Stimulated activated CD8-positive, alpha-beta memory T cell treated with anti-CD3 and anti-CD28 coated beads, Interleukin-4, amount 100 ng/mL, for 48 hours (primary cell): ENCODE results near the gene GRM4.

Experiments used
- DNase-seq: peaks from one replicate; pipeline ENCODE4 v3.0.0-alpha.2; 2020

GRM4 gene

DNA sequence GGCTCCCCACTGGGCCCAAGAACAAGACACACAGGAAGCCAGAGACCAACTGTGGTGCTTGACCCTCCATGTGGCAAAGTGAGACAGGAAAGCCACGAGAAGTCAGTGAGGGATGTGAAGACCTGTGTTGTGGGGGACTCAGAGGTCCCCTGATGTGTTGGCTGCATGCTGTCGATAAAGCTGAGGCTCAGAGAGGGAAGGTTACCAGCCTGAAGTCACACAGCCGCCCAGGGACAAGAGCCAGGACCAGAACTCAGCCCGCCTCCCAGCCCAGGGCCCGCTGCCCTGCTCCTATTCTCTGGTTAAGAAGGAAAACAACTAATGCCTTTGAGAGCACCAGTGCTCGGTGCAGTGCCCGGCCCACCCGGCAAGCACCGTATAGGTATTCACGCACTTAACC, 63.5 kb downstream of the GRM4 start:
- DNase-seq: no peak

DNA sequence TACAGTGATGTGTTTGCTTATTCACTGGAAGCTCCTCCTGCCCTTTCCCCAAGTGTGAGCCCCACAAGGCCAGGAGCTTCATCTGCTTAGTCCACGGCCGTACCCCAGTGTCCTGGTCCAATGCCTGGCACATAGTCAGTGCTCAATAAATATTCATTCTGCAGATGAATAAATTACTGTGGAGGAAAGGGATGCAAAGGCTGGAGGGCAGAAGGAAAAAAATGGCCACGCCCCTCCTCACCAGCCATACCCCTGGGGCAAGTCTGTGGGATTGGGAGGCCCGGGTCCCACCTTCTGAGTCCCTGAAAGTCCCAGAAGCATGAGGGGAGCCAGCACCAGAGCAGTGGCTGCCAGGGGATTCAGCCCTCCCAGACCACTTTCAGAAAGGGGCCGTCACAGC, 65.5 kb downstream of the GRM4 start:
- no peak for DNase-seq

GRCh38 chr6:34079899-34080298, 66.0 kb downstream of the GRM4 start:
- no peak for DNase-seq

GRCh38 chr6:34075906-34076305, 70.0 kb downstream of the GRM4 start:
- DNase-seq: no peak

DNA sequence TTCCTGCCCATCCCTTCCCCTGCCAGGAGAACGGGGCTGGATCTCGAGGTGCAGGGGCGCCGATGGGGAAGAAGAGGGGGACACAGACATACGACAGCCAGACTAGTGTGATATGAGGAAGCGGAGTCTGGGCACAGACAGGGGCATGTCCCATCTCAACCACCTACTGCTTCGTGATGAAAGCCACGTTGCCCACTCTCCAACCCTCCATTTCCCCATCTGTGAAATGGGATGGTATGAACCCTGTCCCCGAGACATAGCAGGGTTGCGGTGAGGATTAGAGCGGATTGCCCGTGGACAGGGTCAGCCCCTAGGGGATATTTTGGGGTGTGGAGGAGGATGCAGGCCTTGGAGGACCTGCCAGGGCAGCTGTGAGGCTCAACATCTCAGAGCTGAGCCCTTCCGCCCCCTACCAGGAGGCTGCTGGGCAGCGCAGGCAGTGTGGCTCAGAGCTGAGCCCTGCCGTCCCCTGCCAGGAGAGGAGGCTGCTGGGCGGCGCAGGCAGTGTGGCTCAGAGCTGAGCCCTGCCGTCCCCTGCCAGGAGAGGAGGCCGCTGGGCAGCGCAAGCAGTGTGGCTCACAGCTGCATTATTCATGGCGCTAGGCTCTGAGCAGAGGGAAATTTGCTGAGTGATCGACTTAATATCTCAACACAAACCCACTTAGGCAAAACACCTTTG, 71.7 kb downstream of the GRM4 start:
- DNase-seq: no peak

GRCh38 chr6:34073540-34073939, 72.3 kb downstream of the GRM4 start:
- no peak for DNase-seq

DNA sequence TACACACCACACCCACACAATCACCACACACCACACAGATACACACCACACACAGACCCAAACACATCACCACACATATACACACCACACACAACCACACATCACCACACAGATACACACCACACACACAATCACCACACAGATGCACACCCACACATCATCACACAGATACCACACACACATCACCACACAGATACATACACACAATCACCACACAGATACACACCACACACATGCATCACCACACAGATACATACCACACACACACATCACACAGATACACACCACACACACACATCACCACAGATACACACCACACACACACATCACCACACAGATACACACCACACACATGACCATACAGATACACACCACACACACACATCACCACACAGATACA, 73.2 kb downstream of the GRM4 start:
- DNase-seq: no peak

DNA sequence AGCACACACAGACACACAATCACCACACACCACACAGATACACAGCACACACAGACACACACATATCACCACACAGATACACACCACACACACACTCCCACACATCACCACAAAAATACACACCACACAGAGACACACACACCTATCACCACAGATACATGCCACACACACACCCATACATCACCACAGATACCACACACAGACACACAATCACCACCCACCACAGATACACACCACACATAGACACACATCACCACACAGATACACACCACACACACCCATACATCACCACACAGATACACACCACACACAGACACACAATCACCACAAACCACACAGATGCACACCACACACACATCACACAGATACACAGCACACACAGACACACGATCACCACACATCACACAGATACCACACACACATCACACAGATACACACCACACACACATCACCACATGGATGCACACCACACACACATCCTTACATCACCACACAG, 74.0 kb downstream of the GRM4 start:
- no peak for DNase-seq

- DNase-seq: no peak
These were observed 74.6 kb downstream of the GRM4 start for GRCh38 chr6:34071136-34071883.

- no peak for DNase-seq
These were observed 75.4 kb downstream of the GRM4 start for GRCh38 chr6:34070315-34071135.

- DNase-seq: no peak
These were observed 77.3 kb downstream of the GRM4 start for GRCh38 chr6:34068462-34069044.

DNA sequence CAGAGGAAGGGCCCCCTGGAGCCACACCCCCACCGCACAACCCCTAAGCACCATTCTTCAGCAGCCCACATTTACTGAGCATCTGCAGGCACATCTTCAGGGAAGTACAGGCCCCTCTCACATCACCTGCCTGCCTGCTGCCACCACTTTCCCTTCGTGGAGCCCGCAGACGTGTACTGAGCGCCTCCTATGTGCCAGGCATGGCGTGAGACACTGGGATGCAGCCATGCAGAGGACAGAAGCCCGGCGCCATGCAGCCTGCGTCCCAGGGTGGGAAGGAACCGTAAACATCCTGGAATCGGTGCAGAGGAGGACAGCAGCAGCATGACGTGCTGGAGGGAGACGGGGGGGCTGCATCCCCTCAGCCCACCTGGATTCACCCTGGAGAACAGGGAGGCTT, 78.1 kb downstream of the GRM4 start:
- DNase-seq: no peak

- no peak for DNase-seq
These were observed 78.8 kb downstream of the GRM4 start for GRCh38 chr6:34066772-34067770.

- DNase-seq: no peak
These were observed 79.7 kb downstream of the GRM4 start for GRCh38 chr6:34066218-34066571.

DNA sequence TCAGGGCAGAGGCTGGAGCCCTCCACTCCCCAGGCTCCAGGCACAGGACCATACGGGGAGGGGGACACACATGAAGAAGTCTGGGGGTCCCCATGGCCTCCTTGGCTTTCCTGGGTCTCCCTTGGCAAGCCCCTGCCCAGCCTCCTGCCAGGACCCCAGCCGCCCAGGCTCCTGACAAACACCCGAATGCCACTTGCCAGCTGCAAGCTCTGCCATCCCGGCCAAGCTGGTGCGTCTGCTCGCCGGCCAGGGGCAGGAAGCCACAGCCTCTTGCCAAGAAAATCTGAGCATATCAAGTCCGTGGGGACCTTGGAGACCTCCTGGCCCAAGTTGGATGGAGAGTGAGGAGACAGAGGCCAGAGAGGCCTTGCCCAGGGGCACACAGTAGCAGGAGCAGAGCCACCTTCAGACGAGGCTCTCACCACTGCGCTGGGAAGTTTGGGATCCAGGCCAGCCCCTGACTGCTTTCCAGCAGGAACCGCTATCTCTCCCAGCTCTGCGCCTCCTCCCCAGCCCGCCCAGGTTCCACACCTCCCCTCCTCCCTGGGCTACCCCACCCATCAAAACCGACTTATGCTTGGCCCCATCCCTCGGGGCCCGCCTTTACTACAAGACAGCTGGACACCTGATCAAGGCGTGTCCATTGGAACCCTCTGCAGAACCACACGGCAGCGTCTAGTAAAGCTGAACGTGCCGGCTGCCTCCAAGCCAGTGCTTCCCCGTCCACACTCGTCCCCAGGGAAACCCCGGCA, 80.2 kb downstream of the GRM4 start:
- DNase-seq: no peak

GRCh38 chr6:34064675-34065074, 81.2 kb downstream of the GRM4 start:
- no peak for DNase-seq

- DNase-seq: no peak
These were observed 82.2 kb downstream of the GRM4 start for GRCh38 chr6:34063651-34064050.

GRCh38 chr6:34062815-34063214, 83.1 kb downstream of the GRM4 start:
- no peak for DNase-seq

- no peak for DNase-seq
These were observed 83.7 kb downstream of the GRM4 start for GRCh38 chr6:34062156-34062555.

GRCh38 chr6:34061348-34061747, 84.5 kb downstream of the GRM4 start:
- DNase-seq: no peak

DNA sequence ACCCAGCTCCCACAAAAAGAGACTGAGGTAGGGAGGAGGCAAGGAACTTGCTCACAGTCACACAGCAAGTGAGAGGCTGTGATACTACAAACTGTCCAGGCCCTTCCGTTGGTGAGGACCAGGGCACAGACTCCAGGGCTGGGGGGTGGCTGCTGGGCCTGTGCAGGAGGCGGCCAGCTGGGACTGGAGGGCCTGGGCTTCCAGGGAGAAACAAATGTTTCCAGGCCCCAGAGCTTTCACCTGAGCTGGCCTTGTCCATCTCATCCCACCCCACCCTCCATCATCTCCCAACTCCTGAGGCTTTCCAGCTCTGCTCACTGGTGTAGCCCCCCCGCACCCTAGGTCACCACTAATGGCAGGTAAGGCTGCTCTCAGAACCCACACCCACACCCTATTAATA, 86.0 kb downstream of the GRM4 start:
- no peak for DNase-seq
